B cell (primary cell): ENCODE results near the gene PARP15. TPM values are rescaled to one million over a fixed set of nuclear protein-coding genes. Genes with fewer than 3 reads are reported as not detected.

ENCODE experiments used
- ATAC-seq: fragments of 200-7000 bp; cut with Tn5 transposase; one replicate; pipeline ENCODE4 v1.10.0; 2021; ENCODE audit warnings: low read depth, mild to moderate bottlenecking, moderate number of reproducible peaks, moderate library complexity
- CTCF ChIA-PET: fragments of 350-600 bp; sonication (Branson Sonifier 250); formaldehyde crosslinking; loops from one replicate; lab custom pipeline; 2021; ENCODE audit warnings: antibody characterized with exemption, inconsistent platforms; lab: Charles Lee
- POLR2A ChIA-PET: fragments of 350-600 bp; sonication (Branson Sonifier 250); formaldehyde crosslinking; loops from one replicate; lab custom pipeline; 2021; ENCODE audit warnings: antibody characterized with exemption; lab: Charles Lee
- DNase-seq: peaks from one replicate; pipeline ENCODE4 v3.0.0; 2013
- H2AFZ ChIP-seq: 2 replicates; pipeline ENCODE4 v1.6.1; 2012; ENCODE audit warnings: mild to moderate bottlenecking, low read depth, low read length; ENCODE audit not compliant: insufficient read depth, poor library complexity, severe bottlenecking
- H3K27ac ChIP-seq, 2 donors: 1 replicate in 1 of 2; 2 replicates in 1 of 2; pipeline ENCODE4 v1.5.1; 2012 to 2013; ENCODE audit warnings: low read length in 2 of 2, mild to moderate bottlenecking in 2 of 2, moderate library complexity in 1 of 2
- H3K27me3 ChIP-seq, 4 experiments: fragments of 200-600 bp in 1 of 4; sonication (generic) in 1 of 4; replicated peaks in 1 of 4; 1 replicate in 2 of 4; 2 replicates in 2 of 4; pipeline versions ENCODE4 v1.6.1 to v1.7.0; 2013 to 2016; ENCODE audit warnings: low read length in 3 of 4, mild to moderate bottlenecking in 2 of 4, mixed read lengths in 1 of 4, moderate library complexity in 1 of 4; ENCODE audit not compliant: insufficient read depth in 4 of 4, control insufficient read depth in 3 of 4; ENCODE audit errors: control extremely low read depth in 1 of 4
- H3K36me3 ChIP-seq, 2 experiments: replicated peaks in 1 of 2; 1 replicate in 1 of 2; 2 replicates in 1 of 2; pipeline versions ENCODE4 v1.6.1 to v1.7.1; 2013; ENCODE audit warnings: low read length in 1 of 2; ENCODE audit not compliant: insufficient read depth in 2 of 2, control insufficient read depth in 1 of 2; ENCODE audit errors: control extremely low read depth in 1 of 2, extremely low read depth in 1 of 2
- H3K4me1 ChIP-seq, 2 donors: fragments of 200-600 bp in 1 of 2; sonication (generic) in 1 of 2; 1 replicate in 1 of 2; 2 replicates in 1 of 2; pipeline versions ENCODE4 v1.5.1 to v1.6.1; 2013 to 2017; ENCODE audit warnings: low read length in 2 of 2; ENCODE audit not compliant: control insufficient read depth in 2 of 2, insufficient read depth in 2 of 2
- H3K4me2 ChIP-seq: replicated peaks from 2 replicates; pipeline ENCODE3; 2012; ENCODE audit warnings: mild to moderate bottlenecking, low read depth, low read length; ENCODE audit not compliant: poor library complexity, severe bottlenecking
- H3K4me3 ChIP-seq, 5 experiments: fragments of 200-600 bp in 1 of 5; sonication (generic) in 1 of 5; 1 replicate in 3 of 5; 2 replicates in 2 of 5; pipeline versions ENCODE4 v1.5.1 to v1.7.0; 2011 to 2016; ENCODE audit warnings: low read length in 4 of 5, mild to moderate bottlenecking in 4 of 5, low read depth in 2 of 5, control low read depth in 1 of 5, moderate library complexity in 1 of 5; ENCODE audit not compliant: insufficient read depth in 1 of 5; ENCODE audit errors: control extremely low read depth in 1 of 5, extremely low read depth in 1 of 5
- H3K79me2 ChIP-seq: fragments of 200-600 bp; sonication (generic); one replicate; pipeline ENCODE4 v1.6.0; 2016; ENCODE audit warnings: low read length; ENCODE audit not compliant: control insufficient read depth, insufficient read depth
- H3K9ac ChIP-seq: fragments of 200-600 bp; sonication (generic); 2 replicates; pipeline ENCODE4 v1.6.1; 2017; ENCODE audit warnings: mild to moderate bottlenecking, low read length, moderate library complexity
- H3K9me3 ChIP-seq, 3 donors: one replicate each; pipeline versions ENCODE4 v1.6.1 to v1.7.1; 2013; ENCODE audit warnings: low read length in 2 of 3; ENCODE audit not compliant: control insufficient read depth in 2 of 3, insufficient read depth in 1 of 3; ENCODE audit errors: control extremely low read depth in 1 of 3
- H4K20me1 ChIP-seq: 2 replicates; pipeline ENCODE4 v1.6.0; 2012; ENCODE audit warnings: mild to moderate bottlenecking, low read length; ENCODE audit not compliant: insufficient read depth, control insufficient read depth, poor library complexity, severe bottlenecking
- H3K27ac Mint-ChIP-seq: one replicate; pipeline ENCODE4 v1.8.0; 2021; ENCODE audit warnings: mixed read lengths
- H3K27me3 Mint-ChIP-seq: one replicate; pipeline ENCODE4 v1.8.0; 2021; ENCODE audit warnings: mixed read lengths
- H3K4me1 Mint-ChIP-seq: one replicate; pipeline ENCODE4 v1.8.0; 2021; ENCODE audit warnings: mixed read lengths
- H3K4me3 Mint-ChIP-seq: one replicate; pipeline ENCODE4 v1.8.0; 2021; ENCODE audit warnings: mixed read lengths
- H3K9me3 Mint-ChIP-seq: one replicate; pipeline ENCODE4 v1.8.0; 2022; ENCODE audit warnings: mixed read lengths; ENCODE audit not compliant: insufficient read depth
- EZH2 ChIP-seq: IDR thresholded peaks from 2 replicates; pipeline ENCODE4 v1.6.1; 2012; ENCODE audit warnings: borderline replicate concordance, low read depth, mild to moderate bottlenecking, moderate library complexity, low read length; ENCODE audit not compliant: insufficient read depth, poor library complexity, severe bottlenecking
- WGBS: methylation state at CpG from one replicate; pipeline ENCODE4 v1.1.5; 2013; ENCODE audit warnings: missing lambda C conversion rate; ENCODE audit not compliant: insufficient coverage; 5-methylcytosine and 5-hydroxymethylcytosine counted together
- intact Hi-C: fragments of 100-400 bp; cut with micrococcal nuclease; formaldehyde crosslinking; loops from one replicate; pipeline ENCODE4 v1.10.0; 2022
- polyA plus RNA-seq: library from polyadenylated mRNA; depleted of rRNA; stranded (reverse); fragments of >200 nt; gene quantifications from 2 replicates; pipeline ENCODE4 v1.2.3, GENCODE V29; 2012
- total RNA-seq, 2 donors: library from RNA; stranded (reverse); fragments of 120-200 nt in 1 of 2; gene quantifications; 1 replicate in 1 of 2; 2 replicates in 1 of 2; pipeline versions ENCODE4 v1.2.3 to v1.2.4, GENCODE V29; 2013 to 2022
- TF ChIP-seq, protein P1 (sequence below): fragments of 200-600 bp; IDR thresholded peaks from one replicate; pipeline ENCODE4 v1.8.0; 2022; ENCODE audit warnings: antibody characterized with exemption, mild to moderate bottlenecking

PARP15 gene
- total and polyA plus RNA-seq, 2 donors (not counting 1 experiment from before 2014, with no cell fraction given), result 172 to 307 TPM

DNA sequence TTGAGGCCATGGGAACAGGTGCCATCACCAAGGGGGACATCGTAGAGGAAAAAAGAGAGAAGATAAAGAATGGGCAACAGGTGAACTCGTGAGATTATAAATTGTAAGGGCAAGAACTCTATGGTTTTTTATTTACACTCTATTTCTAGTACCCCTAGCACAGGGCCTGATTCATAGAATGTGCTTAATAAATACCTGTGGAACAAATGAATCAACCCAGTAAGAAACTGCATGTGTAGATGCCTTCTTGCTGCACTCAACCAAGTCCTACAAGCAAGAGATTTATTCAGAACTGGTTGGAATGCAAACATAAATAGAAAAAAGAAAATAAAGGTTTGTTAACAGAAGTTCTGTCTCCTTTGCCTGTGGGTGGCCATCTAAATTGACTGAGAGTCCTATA lies 44.0 kb upstream of the PARP15 start:
- no peaks in the 10 kb centered on the region for H3K4me1 ChIP-seq
- Mint-ChIP-seq H3K27me3 (no peaks in the 10 kb centered on the region), H3K27ac (no peak overlapping the region), H3K4me1 (no peaks in the 10 kb centered on the region), H3K4me3 (no peak overlapping the region), H3K9me3 (no peaks in the 10 kb centered on the region)
- intact Hi-C loops, result no loop called here
- H3K9ac ChIP-seq, result no peak overlapping the region
- no peak overlapping the region for H3K27ac ChIP-seq
- H3K9me3 ChIP-seq, result no peaks in the 10 kb centered on the region
- ATAC-seq, result no peak
- H2AFZ ChIP-seq, result no peak overlapping the region
- CTCF ChIA-PET, result no interaction called here
- no peaks in the 10 kb centered on the region for H4K20me1 ChIP-seq
- DNase-seq, result no peak
- H3K79me2 ChIP-seq, result no peaks in the 10 kb centered on the region
- no peaks in the 10 kb centered on the region for H3K27me3 ChIP-seq
- no peak overlapping the region for H3K4me3 ChIP-seq
- TF ChIP-seq EZH2, result no peak
- TF ChIP-seq, protein P1, sequence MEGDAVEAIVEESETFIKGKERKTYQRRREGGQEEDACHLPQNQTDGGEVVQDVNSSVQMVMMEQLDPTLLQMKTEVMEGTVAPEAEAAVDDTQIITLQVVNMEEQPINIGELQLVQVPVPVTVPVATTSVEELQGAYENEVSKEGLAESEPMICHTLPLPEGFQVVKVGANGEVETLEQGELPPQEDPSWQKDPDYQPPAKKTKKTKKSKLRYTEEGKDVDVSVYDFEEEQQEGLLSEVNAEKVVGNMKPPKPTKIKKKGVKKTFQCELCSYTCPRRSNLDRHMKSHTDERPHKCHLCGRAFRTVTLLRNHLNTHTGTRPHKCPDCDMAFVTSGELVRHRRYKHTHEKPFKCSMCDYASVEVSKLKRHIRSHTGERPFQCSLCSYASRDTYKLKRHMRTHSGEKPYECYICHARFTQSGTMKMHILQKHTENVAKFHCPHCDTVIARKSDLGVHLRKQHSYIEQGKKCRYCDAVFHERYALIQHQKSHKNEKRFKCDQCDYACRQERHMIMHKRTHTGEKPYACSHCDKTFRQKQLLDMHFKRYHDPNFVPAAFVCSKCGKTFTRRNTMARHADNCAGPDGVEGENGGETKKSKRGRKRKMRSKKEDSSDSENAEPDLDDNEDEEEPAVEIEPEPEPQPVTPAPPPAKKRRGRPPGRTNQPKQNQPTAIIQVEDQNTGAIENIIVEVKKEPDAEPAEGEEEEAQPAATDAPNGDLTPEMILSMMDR, result no peak
- POLR2A ChIA-PET, result no interaction called here
- peaks cover 27 to 77% of the 10 kb centered on the region in 2 experiments for H3K36me3 ChIP-seq
- WGBS, result no CpG with 5 or more reads among the region's 2 CpGs
- no peak overlapping the region for H3K4me2 ChIP-seq

DNA sequence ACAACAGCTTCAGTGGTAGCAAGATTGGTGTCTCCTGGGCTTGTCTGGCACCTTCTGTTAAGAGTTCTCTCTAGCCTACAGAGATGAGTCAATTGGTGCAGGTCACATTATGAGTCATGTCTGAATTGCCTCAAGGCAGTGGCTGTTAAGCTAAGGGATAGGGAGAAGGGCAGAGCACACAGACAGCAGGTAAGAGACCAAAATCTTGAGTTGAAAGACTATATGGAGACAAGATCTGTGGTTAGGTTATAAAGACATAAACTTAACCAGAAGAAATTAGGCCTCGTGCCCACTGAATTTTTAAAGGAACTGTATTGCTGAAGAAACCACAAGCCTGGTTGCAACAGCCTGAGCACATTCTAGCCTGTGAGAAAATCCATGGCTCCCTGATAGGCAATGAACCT lies 43.5 kb upstream of the PARP15 start:
- Mint-ChIP-seq H3K9me3 (no peaks in the 10 kb centered on the region), H3K4me3 (no peak overlapping the region), H3K4me1 (no peaks in the 10 kb centered on the region), H3K27ac (no peak overlapping the region), H3K27me3 (no peaks in the 10 kb centered on the region)
- no peaks in the 10 kb centered on the region for H3K79me2 ChIP-seq
- H3K36me3 ChIP-seq, result peaks cover 27 to 81% of the 10 kb centered on the region in 2 experiments
- H3K4me1 ChIP-seq, result no peaks in the 10 kb centered on the region
- no peak overlapping the region for H3K4me2 ChIP-seq
- no peak for TF ChIP-seq EZH2
- TF ChIP-seq, protein P1, result no peak
- no peaks in the 10 kb centered on the region for H4K20me1 ChIP-seq
- 25% methylated on average over 1 of the region's 1 CpG for WGBS
- no peaks in the 10 kb centered on the region for H3K9me3 ChIP-seq
- H3K27me3 ChIP-seq, result no peaks in the 10 kb centered on the region
- H2AFZ ChIP-seq, result no peak overlapping the region
- intact Hi-C loops, result no loop called here
- ATAC-seq (no peak), DNase-seq (no peak)
- H3K9ac ChIP-seq, result no peak overlapping the region
- CTCF ChIA-PET, result no interaction called here
- no peak overlapping the region for H3K4me3 ChIP-seq
- H3K27ac ChIP-seq, result no peak overlapping the region
- POLR2A ChIA-PET, result no interaction called here
